Esophagus muscularis mucosa (tissue), 3 donors: Measurements from ENCODE around the gene PRPF18.

Experiments used
- CTCF ChIP-seq, 3 experiments: fragments of 200-600 bp in 2 of 3; fragments of 450-650 bp in 1 of 3; sonication (generic) in 2 of 3; IDR thresholded peaks; one replicate each; pipeline ENCODE4 v1.5.1; 2017 to 2019; ENCODE audit warnings: antibody characterized with exemption in 3 of 3, mild to moderate bottlenecking in 2 of 3, moderate library complexity in 1 of 3
- POLR2A ChIP-seq: fragments of 450-650 bp; IDR thresholded peaks from one replicate; pipeline ENCODE4 v1.6.1; 2017; ENCODE audit warnings: antibody characterized with exemption, moderate library complexity, mild to moderate bottlenecking, low read depth
- POLR2AphosphoS5 ChIP-seq, 2 donors: sonication (generic); formaldehyde crosslinking; IDR thresholded peaks; one replicate each; pipeline ENCODE4 v1.6.1; 2017; ENCODE audit warnings: antibody characterized with exemption in 2 of 2

- TF ChIP-seq CTCF (IDR thresholded peaks at IDR 0.05) (no peak), POLR2A (no peak), POLR2AphosphoS5 (IDR thresholded peaks at IDR 0.05) (no peak)
Measured at GRCh38 chr10:13585195-13585751, 1.5 kb upstream of the PRPF18 start.
